Smooth muscle cell (in vitro differentiated cells): ENCODE data around the gene USO1. TPM values are rescaled to one million over a fixed set of nuclear protein-coding genes. Genes with fewer than 3 reads are reported as not detected.
"Not testable (repeated sequence)": the region's sequence is repeated elsewhere in the genome, so short reads cannot be mapped to it uniquely, and the experiment has no call there.

ENCODE experiments used
- DNase-seq: peaks from one replicate; lab custom pipeline; 2025; ENCODE audit not compliant: unreplicated experiment; lab: John Stamatoyannopoulos, UW
- H2AFZ ChIP-seq: fragments of 200-600 bp; sonication (generic); 2 replicates; pipeline ENCODE4 v1.6.0; 2016; ENCODE audit warnings: antibody characterized with exemption, low read depth, mild to moderate bottlenecking
- H3F3A ChIP-seq: fragments of 200-600 bp; sonication (generic); 2 replicates; pipeline ENCODE4 v1.6.0; 2017; ENCODE audit warnings: antibody characterized with exemption, low read depth
- H3K27ac ChIP-seq: fragments of 200-600 bp; sonication (generic); 2 replicates; pipeline ENCODE4 v1.5.1; 2016; ENCODE audit warnings: low read depth, mild to moderate bottlenecking
- H3K27me3 ChIP-seq: fragments of 200-600 bp; sonication (generic); 2 replicates; pipeline ENCODE4 v1.6.1; 2016; ENCODE audit warnings: low read depth, mild to moderate bottlenecking
- H3K36me3 ChIP-seq: fragments of 200-600 bp; sonication (generic); 2 replicates; pipeline ENCODE4 v1.5.1; 2016; ENCODE audit warnings: low read depth
- H3K4me1 ChIP-seq: fragments of 200-600 bp; sonication (generic); 2 replicates; pipeline ENCODE4 v1.5.1; 2016; ENCODE audit warnings: low read depth
- H3K4me2 ChIP-seq: fragments of 200-600 bp; sonication (generic); 2 replicates; pipeline ENCODE4 v1.6.0; 2016; ENCODE audit warnings: mild to moderate bottlenecking
- H3K4me3 ChIP-seq: fragments of 200-600 bp; sonication (generic); 2 replicates; pipeline ENCODE4 v1.5.1; 2016; ENCODE audit warnings: mild to moderate bottlenecking
- H3K79me2 ChIP-seq: fragments of 200-600 bp; sonication (generic); 2 replicates; pipeline ENCODE4 v1.6.0; 2016; ENCODE audit warnings: low read depth, mild to moderate bottlenecking
- H3K9ac ChIP-seq: fragments of 200-600 bp; sonication (generic); 2 replicates; pipeline ENCODE4 v1.6.0; 2016; ENCODE audit warnings: low read depth
- H3K9me3 ChIP-seq: fragments of 200-600 bp; sonication (generic); replicated peaks from 2 replicates; pipeline ENCODE4 v1.5.1; 2016; ENCODE audit warnings: low read depth
- H4K20me1 ChIP-seq: fragments of 200-600 bp; sonication (generic); 2 replicates; pipeline ENCODE4 v1.6.0; 2016; ENCODE audit warnings: low read depth
- CTCF ChIP-seq: fragments of 200-600 bp; sonication (generic); IDR thresholded peaks from 2 replicates; pipeline ENCODE4 v1.5.1; 2017; ENCODE audit warnings: borderline replicate concordance, mild to moderate bottlenecking, antibody characterized with exemption; ENCODE audit not compliant: insufficient read depth, poor library complexity, severe bottlenecking
- WGBS: methylation state at CpG from one replicate; pipeline ENCODE4 v1.1.7; 2016; ENCODE audit warnings: low lambda C conversion rate; 5-methylcytosine and 5-hydroxymethylcytosine counted together
- polyA plus RNA-seq: library from polyadenylated mRNA; unstranded; fragments of >200 nt; fragmentation: Nextera tagmentation; extraction: Ambion mirVana; gene quantifications from 2 replicates; pipeline ENCODE4 v1.2.1, GENCODE V29; 2016
- total RNA-seq: library from RNA; depleted of rRNA; stranded (reverse); fragments of >200 nt; gene quantifications from 2 replicates; pipeline ENCODE4 v1.2.3, GENCODE V29; 2014

USO1 gene
- total and polyA plus RNA-seq, 2 experiments from 2014 or later = 50.4 to 94.6 TPM

DNA sequence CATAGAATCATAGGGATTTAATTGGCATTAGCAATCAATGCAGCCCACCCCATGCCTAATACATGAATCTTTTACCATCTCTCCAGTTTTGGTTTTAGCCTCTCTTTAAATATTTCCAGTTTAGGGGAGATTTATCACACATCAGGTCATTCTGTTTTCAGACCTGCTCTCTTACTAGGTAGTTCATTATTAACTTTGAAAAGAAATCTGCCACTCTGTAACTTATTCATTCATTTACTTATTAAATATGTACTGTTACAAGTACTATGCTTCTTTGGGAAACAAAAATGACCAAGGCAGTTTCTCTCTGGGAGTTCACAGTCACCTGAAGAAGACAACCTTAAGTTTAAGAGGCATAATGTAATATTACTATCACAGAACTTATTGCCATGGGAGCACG lies 62.1 kb downstream of the USO1 start:
- DNase-seq = no peak
- no peak overlapping the region for H3K4me3 ChIP-seq
- no peak for TF ChIP-seq CTCF
- no peaks in the 10 kb centered on the region for H3K27me3 ChIP-seq
- H3K9me3 ChIP-seq = no peaks in the 10 kb centered on the region
- WGBS = 97% methylated on average over 1 of the region's 1 CpG
- H3F3A ChIP-seq = no peaks in the 10 kb centered on the region
- no peaks in the 10 kb centered on the region for H3K79me2 ChIP-seq
- no peak overlapping the region for H3K27ac ChIP-seq
- H3K4me1 ChIP-seq = no peaks in the 10 kb centered on the region
- peaks cover 50% of the 10 kb centered on the region for H3K36me3 ChIP-seq
- H3K9ac ChIP-seq = no peak overlapping the region
- no peaks in the 10 kb centered on the region for H4K20me1 ChIP-seq
- no peak overlapping the region for H3K4me2 ChIP-seq
- H2AFZ ChIP-seq = no peak overlapping the region

DNA sequence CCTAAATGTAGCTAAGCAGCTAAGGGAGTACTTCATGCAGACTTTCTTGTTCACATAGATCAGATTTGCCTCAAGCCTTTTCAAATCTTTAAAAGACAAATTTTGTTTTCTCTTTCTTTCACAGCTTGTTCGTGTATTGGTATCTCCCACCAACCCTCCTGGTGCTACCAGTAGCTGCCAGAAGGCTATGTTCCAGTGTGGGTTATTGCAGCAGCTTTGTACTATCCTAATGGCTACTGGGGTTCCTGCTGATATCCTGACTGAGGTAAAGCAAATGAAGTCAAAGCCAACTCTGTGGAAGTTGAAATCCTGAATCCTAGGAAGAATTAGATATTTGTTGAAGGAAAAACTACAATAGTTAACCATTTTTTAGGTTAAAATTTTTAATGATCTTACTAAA lies 62.6 kb downstream of the USO1 start:
- 96% methylated on average over 1 of the region's 1 CpG for WGBS
- Histone ChIP-seq H3K4me2 (no peak overlapping the region), H3F3A (no peaks in the 10 kb centered on the region), H2AFZ (no peak overlapping the region), H3K27me3 (no peaks in the 10 kb centered on the region), H4K20me1 (no peaks in the 10 kb centered on the region), H3K9ac (no peak overlapping the region), H3K79me2 (no peaks in the 10 kb centered on the region), H3K9me3 (no peaks in the 10 kb centered on the region), H3K4me1 (no peaks in the 10 kb centered on the region), H3K27ac (no peak overlapping the region), H3K4me3 (no peak overlapping the region), H3K36me3 (peaks cover 48% of the 10 kb centered on the region)
- TF ChIP-seq CTCF = no peak
- no peak for DNase-seq

- H3K4me3 ChIP-seq = no peak overlapping the region
- no peaks in the 10 kb centered on the region for H3K4me1 ChIP-seq
- H3K79me2 ChIP-seq = no peaks in the 10 kb centered on the region
- no peak overlapping the region for H3K4me2 ChIP-seq
- H3K9me3 ChIP-seq = no peaks in the 10 kb centered on the region
- 100% methylated on average over 1 of the region's 1 CpG for WGBS
- H3K36me3 ChIP-seq = peaks cover 31% of the 10 kb centered on the region
- H3K9ac ChIP-seq = no peak overlapping the region
- H2AFZ ChIP-seq = no peak overlapping the region
- no peak for DNase-seq
- TF ChIP-seq CTCF = no peak
- no peaks in the 10 kb centered on the region for H3K27me3 ChIP-seq
- no peaks in the 10 kb centered on the region for H3F3A ChIP-seq
- H4K20me1 ChIP-seq = no peaks in the 10 kb centered on the region
- no peak overlapping the region for H3K27ac ChIP-seq
Observed at GRCh38 chr4:75790024-75790423, 65.6 kb downstream of the USO1 start.

DNA sequence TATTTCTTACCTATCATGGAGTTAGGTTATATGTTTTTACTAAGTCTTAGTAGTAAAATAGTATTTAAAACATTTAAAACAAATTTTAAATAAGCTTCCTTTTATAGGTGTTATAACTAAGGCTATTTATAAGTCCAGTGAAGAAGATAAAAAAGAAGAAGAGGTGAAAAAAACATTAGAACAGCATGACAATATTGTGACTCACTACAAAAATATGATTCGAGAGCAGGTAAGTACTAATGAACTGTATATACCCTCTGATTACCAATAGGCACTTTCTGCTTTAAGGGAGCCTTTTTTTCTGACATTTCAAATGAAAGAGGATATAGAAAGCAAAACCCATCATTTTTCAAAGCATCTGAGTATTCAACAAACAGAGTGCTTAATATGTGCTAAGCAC lies 76.6 kb downstream of the USO1 start:
- DNase-seq = no peak

DNA sequence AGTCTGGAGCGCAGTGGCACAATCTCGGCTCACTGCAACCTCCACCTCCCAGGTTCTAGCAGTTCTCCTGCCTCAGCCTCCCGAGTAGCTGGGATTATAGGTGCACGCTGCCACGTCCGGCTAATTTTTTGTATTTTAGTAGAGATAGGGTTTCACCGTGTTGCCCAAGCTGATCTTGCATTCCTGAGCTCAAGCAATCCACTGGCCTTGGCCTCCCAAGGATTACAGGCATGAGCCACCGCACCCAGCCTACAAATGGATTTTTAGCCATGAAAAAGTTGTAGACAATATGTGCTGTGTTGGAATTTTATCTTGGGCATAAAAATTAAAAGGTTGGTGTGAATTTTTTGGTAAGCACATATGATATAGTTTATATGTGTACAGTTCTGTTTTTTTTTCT lies 81.7 kb downstream of the USO1 start:
- peaks cover 33% of the 10 kb centered on the region for H3K36me3 ChIP-seq
- not testable (repeated sequence) for H3K9me3 ChIP-seq, H3F3A ChIP-seq, H2AFZ ChIP-seq, H3K27me3 ChIP-seq, H3K4me1 ChIP-seq, H3K4me3 ChIP-seq, H4K20me1 ChIP-seq, H3K4me2 ChIP-seq, DNase-seq, H3K9ac ChIP-seq, H3K27ac ChIP-seq, H3K79me2 ChIP-seq
- WGBS = 87% methylated on average over 8 of the region's 8 CpGs

More for the DNA sequence above, 76.6 kb downstream of the USO1 start:
- no peaks in the 10 kb centered on the region for H3K27me3 ChIP-seq
- WGBS = 81% methylated on average over 1 of the region's 1 CpG
- no peak overlapping the region for H3K4me3 ChIP-seq
- H4K20me1 ChIP-seq = peaks cover 27% of the 10 kb centered on the region
- no peaks in the 10 kb centered on the region for H3K79me2 ChIP-seq
- H3K9ac ChIP-seq = no peak overlapping the region
- H3K36me3 ChIP-seq = peaks cover 8% of the 10 kb centered on the region
- no peak for TF ChIP-seq CTCF
- H3K27ac ChIP-seq = no peak overlapping the region
- H2AFZ ChIP-seq = no peak overlapping the region
- H3K4me2 ChIP-seq = no peak overlapping the region
- H3K9me3 ChIP-seq = no peaks in the 10 kb centered on the region
- no peaks in the 10 kb centered on the region for H3K4me1 ChIP-seq
- H3F3A ChIP-seq = no peaks in the 10 kb centered on the region
